22Rv1 (cell line): Measurements from ENCODE around the gene ING3.

Experiments used
- CTCF ChIP-seq: fragments of 450-650 bp; IDR thresholded peaks from 2 replicates; pipeline ENCODE4 v1.5.1; 2017; ENCODE audit warnings: mild to moderate bottlenecking
- ZFX ChIP-seq: fragments of 450-650 bp; IDR thresholded peaks from 2 replicates; pipeline ENCODE4 v1.6.1; 2017; ENCODE audit warnings: antibody characterized with exemption, borderline replicate concordance

DNA sequence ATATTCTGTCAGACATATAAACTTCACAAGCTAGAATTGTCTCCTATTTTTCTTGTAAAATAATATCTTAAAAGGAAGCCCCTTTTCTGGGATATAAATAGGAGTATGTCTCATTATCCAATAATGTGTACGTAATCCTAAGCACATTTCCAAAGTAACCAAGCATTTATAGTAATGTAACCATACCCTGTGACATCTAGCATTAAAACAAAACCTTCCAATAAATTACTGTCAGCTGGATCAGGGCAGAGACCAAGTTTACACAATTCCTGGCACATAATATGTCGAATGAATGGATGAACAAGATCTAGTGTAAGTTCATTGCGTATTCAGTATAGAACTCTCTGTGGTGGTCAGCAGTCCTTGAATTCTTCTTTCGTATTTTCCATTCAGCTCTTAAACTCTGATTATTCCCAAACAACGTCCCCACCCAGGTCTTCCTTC is 52.2 kb downstream of the ING3 start:
- TF ChIP-seq CTCF (no peak), ZFX (no peak)
